Ishikawa (cell line): ENCODE results near the gene RNF212B.

ENCODE experiments used
- EGR1 ChIP-seq: IDR thresholded peaks from 2 replicates; pipeline ENCODE4 v1.6.1; 2012
- EP300 ChIP-seq: IDR thresholded peaks from 2 replicates; pipeline ENCODE4 v1.6.1; 2012; ENCODE audit warnings: borderline replicate concordance
- RAD21 ChIP-seq: IDR thresholded peaks from 2 replicates; pipeline ENCODE4 v1.6.1; 2012; ENCODE audit warnings: low read depth
- TCF12 ChIP-seq: IDR thresholded peaks from 2 replicates; pipeline ENCODE4 v1.6.1; 2012; ENCODE audit warnings: low read depth
- TF ChIP-seq, protein P1 (sequence below): IDR thresholded peaks from 2 replicates; pipeline ENCODE4 v1.6.1; 2012
- TF ChIP-seq, protein P2 (sequence below): IDR thresholded peaks from 2 replicates; pipeline ENCODE4 v1.6.1; 2012; ENCODE audit warnings: low read depth, mild to moderate bottlenecking

DNA sequence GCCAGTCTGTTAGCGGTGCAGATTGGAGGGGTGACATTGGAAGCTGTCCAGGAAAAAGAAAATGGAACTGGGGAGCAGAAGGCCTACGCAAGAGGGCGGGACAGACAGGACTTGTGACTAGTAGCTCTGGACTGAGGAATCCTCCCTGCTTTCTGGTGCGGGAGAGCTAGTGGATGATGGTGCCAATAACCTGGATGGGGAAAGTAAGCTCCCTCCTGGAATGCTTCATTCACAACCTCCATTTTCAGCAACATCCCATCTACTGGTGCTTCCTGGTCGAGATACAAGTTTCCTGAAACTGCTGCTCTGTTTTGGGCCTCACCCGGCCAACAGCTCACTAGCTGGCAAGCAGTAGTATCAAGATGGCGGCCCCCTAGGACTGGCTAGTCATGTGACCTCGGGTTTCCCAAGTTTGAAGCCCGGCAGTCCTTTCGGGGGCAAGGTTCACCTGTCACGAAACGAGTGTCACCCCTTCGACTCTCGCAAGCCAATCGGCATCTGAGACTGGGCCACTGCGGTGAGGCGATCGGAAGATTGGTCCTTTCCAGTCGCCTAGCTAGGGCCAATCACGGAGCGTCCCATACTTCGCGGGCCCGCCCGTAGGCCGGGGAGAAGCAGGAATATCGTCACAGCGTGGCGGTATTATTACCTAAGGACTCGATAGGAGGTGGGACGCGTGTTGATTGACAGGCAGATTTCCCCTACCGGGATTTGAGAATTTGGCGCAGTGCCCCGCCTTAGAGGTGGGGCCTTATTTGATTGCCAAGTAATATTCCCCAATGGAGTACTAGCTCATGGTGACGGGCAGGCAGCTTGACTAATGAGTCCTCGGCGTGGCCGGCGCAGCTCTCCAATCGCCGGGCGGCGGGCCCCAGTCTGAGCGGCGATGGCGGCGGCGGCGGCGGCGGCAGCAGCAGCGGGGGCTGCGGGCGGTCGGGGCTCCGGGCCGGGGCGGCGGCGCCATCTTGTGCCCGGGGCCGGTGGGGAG, 83.1 kb downstream of the RNF212B start, which contains the start of gene PABPN1:
- TF ChIP-seq TCF12 (no peak), RAD21 (no peak), EP300 (0 out of 2 replicates have a peak, but pooled peaks have one; percentile 23), EGR1 (no peak)
- TF ChIP-seq, protein P1, sequence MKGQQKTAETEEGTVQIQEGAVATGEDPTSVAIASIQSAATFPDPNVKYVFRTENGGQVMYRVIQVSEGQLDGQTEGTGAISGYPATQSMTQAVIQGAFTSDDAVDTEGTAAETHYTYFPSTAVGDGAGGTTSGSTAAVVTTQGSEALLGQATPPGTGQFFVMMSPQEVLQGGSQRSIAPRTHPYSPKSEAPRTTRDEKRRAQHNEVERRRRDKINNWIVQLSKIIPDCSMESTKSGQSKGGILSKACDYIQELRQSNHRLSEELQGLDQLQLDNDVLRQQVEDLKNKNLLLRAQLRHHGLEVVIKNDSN: peak; percentile 96
- TF ChIP-seq, protein P2, sequence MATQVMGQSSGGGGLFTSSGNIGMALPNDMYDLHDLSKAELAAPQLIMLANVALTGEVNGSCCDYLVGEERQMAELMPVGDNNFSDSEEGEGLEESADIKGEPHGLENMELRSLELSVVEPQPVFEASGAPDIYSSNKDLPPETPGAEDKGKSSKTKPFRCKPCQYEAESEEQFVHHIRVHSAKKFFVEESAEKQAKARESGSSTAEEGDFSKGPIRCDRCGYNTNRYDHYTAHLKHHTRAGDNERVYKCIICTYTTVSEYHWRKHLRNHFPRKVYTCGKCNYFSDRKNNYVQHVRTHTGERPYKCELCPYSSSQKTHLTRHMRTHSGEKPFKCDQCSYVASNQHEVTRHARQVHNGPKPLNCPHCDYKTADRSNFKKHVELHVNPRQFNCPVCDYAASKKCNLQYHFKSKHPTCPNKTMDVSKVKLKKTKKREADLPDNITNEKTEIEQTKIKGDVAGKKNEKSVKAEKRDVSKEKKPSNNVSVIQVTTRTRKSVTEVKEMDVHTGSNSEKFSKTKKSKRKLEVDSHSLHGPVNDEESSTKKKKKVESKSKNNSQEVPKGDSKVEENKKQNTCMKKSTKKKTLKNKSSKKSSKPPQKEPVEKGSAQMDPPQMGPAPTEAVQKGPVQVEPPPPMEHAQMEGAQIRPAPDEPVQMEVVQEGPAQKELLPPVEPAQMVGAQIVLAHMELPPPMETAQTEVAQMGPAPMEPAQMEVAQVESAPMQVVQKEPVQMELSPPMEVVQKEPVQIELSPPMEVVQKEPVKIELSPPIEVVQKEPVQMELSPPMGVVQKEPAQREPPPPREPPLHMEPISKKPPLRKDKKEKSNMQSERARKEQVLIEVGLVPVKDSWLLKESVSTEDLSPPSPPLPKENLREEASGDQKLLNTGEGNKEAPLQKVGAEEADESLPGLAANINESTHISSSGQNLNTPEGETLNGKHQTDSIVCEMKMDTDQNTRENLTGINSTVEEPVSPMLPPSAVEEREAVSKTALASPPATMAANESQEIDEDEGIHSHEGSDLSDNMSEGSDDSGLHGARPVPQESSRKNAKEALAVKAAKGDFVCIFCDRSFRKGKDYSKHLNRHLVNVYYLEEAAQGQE: no peak
